HG03457 (cell line): Measurements from ENCODE around the gene AP1G2.
"Not testable (repeated sequence)": the region's sequence is repeated elsewhere in the genome, so short reads cannot be mapped to it uniquely, and the experiment has no call there.

Experiments
- ATAC-seq: cut with Tn5 transposase; IDR thresholded peaks from one replicate; pipeline ENCODE4 v1.9.1; 2021; ENCODE audit warnings: moderate number of reproducible peaks; ENCODE audit not compliant: unreplicated experiment

AP1G2 gene

GRCh38 chr14:23542261-23542660, 25.3 kb downstream of the AP1G2 start:
- ATAC-seq = no peak

GRCh38 chr14:23540141-23540469, 27.5 kb downstream of the AP1G2 start:
- ATAC-seq = no peak

GRCh38 chr14:23539248-23540140, 28.1 kb downstream of the AP1G2 start:
- ATAC-seq = no peak

GRCh38 chr14:23538785-23539184, 28.8 kb downstream of the AP1G2 start:
- no peak for ATAC-seq

- no peak for ATAC-seq
These were observed 29.4 kb downstream of the AP1G2 start for GRCh38 chr14:23538050-23538718.

- no peak for ATAC-seq
These were observed 30.1 kb downstream of the AP1G2 start for GRCh38 chr14:23537351-23538049.

GRCh38 chr14:23536906-23537305, 30.7 kb downstream of the AP1G2 start:
- not testable (repeated sequence) for ATAC-seq

- no peak for ATAC-seq
These were observed 31.1 kb downstream of the AP1G2 start for GRCh38 chr14:23536494-23536893.

GRCh38 chr14:23535943-23536342, 31.6 kb downstream of the AP1G2 start:
- no peak for ATAC-seq

- no peak for ATAC-seq
These were observed 33.7 kb downstream of the AP1G2 start for GRCh38 chr14:23533652-23534435.

GRCh38 chr14:23532658-23533057, 34.9 kb downstream of the AP1G2 start:
- ATAC-seq = no peak

GRCh38 chr14:23531391-23531790, 36.2 kb downstream of the AP1G2 start:
- no peak for ATAC-seq

- ATAC-seq = no peak
These were observed 37.1 kb downstream of the AP1G2 start for GRCh38 chr14:23530375-23531055.

- no peak for ATAC-seq
These were observed 38.6 kb downstream of the AP1G2 start for GRCh38 chr14:23529016-23529415.

GRCh38 chr14:23528555-23528954, 39.0 kb downstream of the AP1G2 start:
- ATAC-seq = no peak

- no peak for ATAC-seq
These were observed 42.0 kb downstream of the AP1G2 start for GRCh38 chr14:23525611-23526010.

GRCh38 chr14:23524954-23525353, 42.6 kb downstream of the AP1G2 start:
- ATAC-seq = no peak

- no peak for ATAC-seq
These were observed 44.2 kb downstream of the AP1G2 start for GRCh38 chr14:23523229-23524016.

GRCh38 chr14:23522643-23523198, 44.9 kb downstream of the AP1G2 start:
- no peak for ATAC-seq
